Measurements from ENCODE around the gene ITK.

The ITK gene

DNA sequence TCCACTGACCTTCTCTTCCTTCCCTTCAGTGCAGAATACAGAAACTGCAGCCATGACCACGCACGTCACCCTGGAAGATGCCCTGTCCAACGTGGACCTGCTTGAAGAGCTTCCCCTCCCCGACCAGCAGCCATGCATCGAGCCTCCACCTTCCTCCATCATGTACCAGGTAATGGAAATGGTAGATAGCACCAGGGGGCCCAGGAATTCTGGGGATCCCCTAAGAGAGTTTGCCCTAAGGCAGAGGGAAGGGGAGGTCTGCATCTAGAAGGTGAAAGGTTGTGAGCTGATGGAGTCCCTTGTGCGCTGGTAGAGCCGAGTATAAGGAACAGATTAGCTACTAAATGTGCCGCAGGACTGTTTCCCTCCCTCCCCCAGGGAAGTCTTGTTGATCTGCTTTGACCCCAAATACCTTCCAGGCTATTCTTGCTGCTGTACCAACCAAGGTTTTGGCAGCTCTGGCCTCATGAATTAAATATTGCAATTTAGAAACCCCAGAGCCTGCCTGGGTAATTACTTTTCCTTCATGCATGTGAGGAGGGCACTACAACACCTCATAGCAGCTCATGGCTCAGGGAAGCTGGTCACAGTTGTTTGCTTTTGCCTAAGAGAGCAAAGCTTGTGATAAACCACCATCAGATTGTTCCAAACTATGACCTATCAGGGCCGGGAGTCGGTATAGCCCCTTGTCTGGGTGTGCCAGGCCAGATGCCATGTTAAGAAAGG is 104.8 kb downstream of the ITK start:
- 97% methylated on average over 10 of the region's 10 CpGs for WGBS
- H3K4me1 ChIP-seq (ENCODE audit: insufficient read depth, low read length), result peaks cover 4% of the 10 kb centered on the region; the same call in 1 of the 2 replicates
- H3K27me3 ChIP-seq (ENCODE audit: insufficient read depth, low read length), result no peaks in the 10 kb centered on the region
- H3K9ac ChIP-seq (ENCODE audit: low read depth, low read length), result no peak overlapping the region
- peaks cover 33% of the 10 kb centered on the region for H3K36me3 ChIP-seq (ENCODE audit: insufficient read depth, low read length)
- no peak overlapping the region for H3K27ac ChIP-seq (ENCODE audit: low read depth, low read length)
- H3K9me3 ChIP-seq (ENCODE audit: insufficient read depth, low read depth, low read length), result no peaks in the 10 kb centered on the region
- H3K4me3 ChIP-seq (ENCODE audit: low read length), result no peak overlapping the region

DNA sequence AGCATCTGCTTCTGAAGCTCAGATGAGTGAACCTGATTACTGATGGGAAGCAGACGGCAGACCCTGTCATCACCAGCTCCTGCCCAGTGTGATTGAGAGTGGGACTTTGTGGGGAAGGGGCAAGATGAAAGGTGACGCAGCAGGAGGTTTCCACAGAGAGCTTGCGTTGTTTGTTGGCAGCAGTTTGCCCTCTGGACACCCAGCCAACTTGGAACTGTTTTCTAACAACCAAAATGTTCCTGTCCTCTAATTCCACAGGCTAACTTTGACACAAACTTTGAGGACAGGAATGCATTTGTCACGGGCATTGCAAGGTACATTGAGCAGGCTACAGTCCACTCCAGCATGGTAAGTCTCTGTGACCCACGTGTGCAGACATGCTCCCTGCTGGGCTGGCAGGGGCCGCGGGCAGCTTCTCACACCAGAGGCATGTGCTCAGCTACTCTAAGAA is 106.1 kb downstream of the ITK start:
- Histone ChIP-seq H3K9ac (ENCODE audit: low read depth, low read length) (no peak overlapping the region), H3K27me3 (ENCODE audit: insufficient read depth, low read length) (no peaks in the 10 kb centered on the region), H3K36me3 (ENCODE audit: insufficient read depth, low read length) (peaks cover 38% of the 10 kb centered on the region), H3K4me3 (ENCODE audit: low read length) (no peak overlapping the region), H3K27ac (ENCODE audit: low read depth, low read length) (no peak overlapping the region), H3K9me3 (ENCODE audit: insufficient read depth, low read depth, low read length) (no peaks in the 10 kb centered on the region), H3K4me1 (ENCODE audit: insufficient read depth, low read length) (peaks cover 4% of the 10 kb centered on the region; the same call in 1 of the 2 replicates)
- 85% methylated on average over 7 of the region's 7 CpGs for WGBS

DNA sequence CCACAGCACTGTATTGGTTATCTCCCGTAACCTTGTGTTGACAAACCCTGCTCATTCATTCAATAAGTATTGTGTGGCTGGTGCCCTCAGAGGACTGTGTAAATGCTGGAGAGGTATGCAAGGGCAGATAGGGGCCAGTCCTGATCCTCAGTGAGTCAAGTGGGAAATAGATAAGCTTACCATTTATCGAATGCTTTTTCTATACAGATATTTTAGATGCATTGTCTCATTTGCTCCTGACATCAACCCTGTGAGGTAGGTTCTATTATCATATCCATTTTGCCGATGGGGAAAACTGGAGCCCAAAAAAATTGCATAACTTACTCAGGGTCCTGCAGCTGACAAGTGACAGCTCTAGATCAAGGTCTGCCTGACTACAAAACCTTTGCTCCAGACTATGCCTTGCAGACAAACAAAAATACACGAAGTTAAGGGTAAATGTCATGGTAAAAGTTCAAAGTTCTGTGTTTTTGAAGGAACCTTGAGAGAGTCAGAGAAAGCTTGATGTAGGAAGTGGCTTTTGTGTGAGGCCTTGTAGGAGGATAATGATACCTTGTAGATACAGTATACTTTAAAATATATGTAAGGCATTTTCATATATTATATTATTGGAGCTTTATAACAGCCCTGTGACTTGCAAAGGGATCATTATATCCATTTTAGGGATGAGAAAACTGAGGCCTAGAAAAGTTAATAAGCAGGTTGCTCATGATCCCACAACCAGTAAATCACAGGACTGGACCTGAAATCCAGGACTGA is 107.9 kb downstream of the ITK start:
- 94% methylated on average over 4 of the region's 4 CpGs for WGBS
- peaks cover 4% of the 10 kb centered on the region; the same call in 1 of the 2 replicates for H3K4me1 ChIP-seq (ENCODE audit: insufficient read depth, low read length)

DNA sequence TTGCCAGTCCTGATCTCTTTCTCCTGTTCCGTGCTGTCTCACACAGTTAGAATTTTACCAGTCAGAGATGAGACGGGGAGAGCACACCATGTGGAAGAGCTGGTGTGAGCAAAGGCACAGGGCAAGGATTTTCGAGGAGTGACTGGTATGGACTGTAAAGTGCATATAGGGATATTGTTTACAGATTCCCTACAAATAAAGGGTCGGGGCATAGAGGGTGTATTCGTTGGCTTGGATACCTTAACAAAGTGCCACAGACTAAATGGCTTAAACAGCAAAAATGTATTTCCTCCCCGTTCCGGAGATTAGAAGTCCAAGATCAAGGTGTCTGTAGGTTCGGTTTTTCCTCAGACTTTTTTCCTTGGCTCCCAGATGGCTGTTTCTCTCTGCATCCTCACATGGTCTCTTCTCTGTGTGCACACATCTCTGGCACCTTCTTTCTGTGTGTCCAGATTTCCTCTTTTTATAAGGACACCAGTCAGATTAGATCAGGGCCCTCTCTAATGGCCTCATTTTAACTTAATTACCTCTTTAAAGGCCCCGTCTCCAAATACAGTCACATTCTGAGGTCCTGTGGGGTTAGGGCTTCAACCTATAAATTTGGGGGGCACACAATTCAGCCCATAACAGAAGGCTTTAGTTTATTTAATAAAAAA is 108.7 kb downstream of the ITK start:
- peaks cover 42% of the 10 kb centered on the region for H3K36me3 ChIP-seq (ENCODE audit: insufficient read depth, low read length)
- H3K9ac ChIP-seq (ENCODE audit: low read depth, low read length), result no peak overlapping the region
- no peaks in the 10 kb centered on the region for H3K27me3 ChIP-seq (ENCODE audit: insufficient read depth, low read length)
- peaks cover 4% of the 10 kb centered on the region; the same call in 1 of the 2 replicates for H3K4me1 ChIP-seq (ENCODE audit: insufficient read depth, low read length)
- H3K4me3 ChIP-seq (ENCODE audit: low read length), result no peak overlapping the region
- 92% methylated on average over 9 of the region's 9 CpGs for WGBS
- H3K27ac ChIP-seq (ENCODE audit: low read depth, low read length), result no peak overlapping the region
- H3K9me3 ChIP-seq (ENCODE audit: insufficient read depth, low read depth, low read length), result no peaks in the 10 kb centered on the region

More for the DNA sequence above, 107.9 kb downstream of the ITK start:
- Histone ChIP-seq H3K27me3 (ENCODE audit: insufficient read depth, low read length) (no peaks in the 10 kb centered on the region), H3K9me3 (ENCODE audit: insufficient read depth, low read depth, low read length) (no peaks in the 10 kb centered on the region), H3K27ac (ENCODE audit: low read depth, low read length) (no peak overlapping the region), H3K9ac (ENCODE audit: low read depth, low read length) (no peak overlapping the region), H3K36me3 (ENCODE audit: insufficient read depth, low read length) (peaks cover 42% of the 10 kb centered on the region), H3K4me3 (ENCODE audit: low read length) (no peak overlapping the region)

DNA sequence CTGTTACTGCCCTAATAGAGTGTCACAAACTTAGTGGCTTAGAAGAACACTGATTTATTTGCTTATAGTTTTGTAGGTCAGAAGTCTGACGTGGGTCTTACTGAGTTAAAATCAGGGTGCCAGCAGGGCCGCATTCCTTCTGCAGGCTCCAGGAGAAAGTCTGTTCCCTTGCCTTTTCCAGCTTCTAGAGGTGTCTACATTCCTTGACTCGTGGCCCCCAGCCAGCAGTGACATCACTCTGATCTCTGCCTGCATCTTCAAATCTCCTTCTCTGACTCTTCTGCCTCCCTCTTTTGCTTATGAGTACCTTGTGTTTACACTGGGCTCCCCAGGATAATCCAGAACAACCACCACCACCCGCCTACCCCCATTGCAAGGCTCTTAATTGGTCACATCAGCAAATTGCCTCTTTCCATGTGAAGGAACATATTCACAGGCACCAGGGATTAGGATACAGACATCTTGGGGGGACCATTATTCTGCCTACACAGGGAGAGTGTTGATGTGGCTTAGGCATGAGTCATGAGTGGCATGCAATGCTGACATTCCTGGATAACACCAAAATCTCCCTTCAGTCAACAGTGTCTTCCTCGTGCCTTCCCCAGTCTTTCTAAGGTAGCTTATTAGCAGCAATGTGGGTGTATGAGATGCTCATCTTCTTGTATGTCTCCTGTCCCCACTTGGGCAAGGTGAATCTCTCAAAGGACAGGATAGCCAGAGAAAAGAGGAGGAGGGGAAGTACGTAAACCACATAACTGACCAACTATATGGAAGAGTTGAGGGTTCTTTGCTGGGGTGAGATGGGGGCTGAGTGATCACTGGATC is 109.7 kb downstream of the ITK start:
- H3K9ac ChIP-seq (ENCODE audit: low read depth, low read length), result no peak overlapping the region
- no peaks in the 10 kb centered on the region for H3K9me3 ChIP-seq (ENCODE audit: insufficient read depth, low read depth, low read length)
- 80% methylated on average over 6 of the region's 6 CpGs for WGBS
- no peak overlapping the region for H3K4me3 ChIP-seq (ENCODE audit: low read length)
- H3K36me3 ChIP-seq (ENCODE audit: insufficient read depth, low read length), result peaks cover 42% of the 10 kb centered on the region
- no peaks in the 10 kb centered on the region for H3K27me3 ChIP-seq (ENCODE audit: insufficient read depth, low read length)
- H3K4me1 ChIP-seq (ENCODE audit: insufficient read depth, low read length), result peaks cover 4% of the 10 kb centered on the region; the same call in 1 of the 2 replicates
- no peak overlapping the region for H3K27ac ChIP-seq (ENCODE audit: low read depth, low read length)

DNA sequence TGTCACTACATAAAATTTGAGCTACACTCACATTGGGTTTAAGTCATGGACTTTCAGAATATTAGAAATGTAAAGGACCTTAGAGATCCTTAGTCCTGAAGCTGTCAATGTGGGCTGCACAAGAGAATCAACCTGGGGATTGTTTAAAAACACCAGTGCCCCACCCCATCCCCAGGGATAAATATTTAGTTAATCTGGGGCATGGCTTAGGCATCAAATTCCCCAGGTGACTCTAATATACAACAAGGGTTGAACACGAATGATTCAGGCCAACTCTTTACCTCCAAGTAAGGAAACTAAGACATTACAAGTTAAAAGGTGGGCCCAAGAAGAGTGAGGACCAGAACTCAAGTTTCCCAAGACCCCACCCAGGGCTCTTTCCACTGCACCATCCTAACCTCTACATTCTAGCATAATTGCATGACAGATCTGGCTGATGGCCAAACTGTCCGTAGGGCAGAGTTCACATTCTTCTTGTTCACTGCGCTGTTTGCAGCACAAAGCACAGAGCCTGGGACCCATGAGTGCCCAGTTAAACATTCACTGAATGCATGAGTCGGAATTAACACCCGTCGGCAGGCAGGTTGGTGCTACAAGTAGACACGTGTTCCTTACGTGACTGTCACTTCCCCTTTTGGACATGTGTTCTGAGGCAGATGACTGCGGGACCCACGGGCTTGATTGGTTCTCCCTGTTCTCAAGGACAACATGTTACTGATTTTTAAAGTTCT is 110.5 kb downstream of the ITK start:
- 92% methylated on average over 10 of the region's 10 CpGs for WGBS
- H3K27me3 ChIP-seq (ENCODE audit: insufficient read depth, low read length), result no peaks in the 10 kb centered on the region
- H3K9me3 ChIP-seq (ENCODE audit: insufficient read depth, low read depth, low read length), result no peaks in the 10 kb centered on the region
- H3K4me1 ChIP-seq (ENCODE audit: insufficient read depth, low read length), result peaks cover 4% of the 10 kb centered on the region; the same call in 1 of the 2 replicates
- H3K27ac ChIP-seq (ENCODE audit: low read depth, low read length), result no peak overlapping the region
- peaks cover 49% of the 10 kb centered on the region for H3K36me3 ChIP-seq (ENCODE audit: insufficient read depth, low read length)
- H3K4me3 ChIP-seq (ENCODE audit: low read length), result no peak overlapping the region
- H3K9ac ChIP-seq (ENCODE audit: low read depth, low read length), result no peak overlapping the region

DNA sequence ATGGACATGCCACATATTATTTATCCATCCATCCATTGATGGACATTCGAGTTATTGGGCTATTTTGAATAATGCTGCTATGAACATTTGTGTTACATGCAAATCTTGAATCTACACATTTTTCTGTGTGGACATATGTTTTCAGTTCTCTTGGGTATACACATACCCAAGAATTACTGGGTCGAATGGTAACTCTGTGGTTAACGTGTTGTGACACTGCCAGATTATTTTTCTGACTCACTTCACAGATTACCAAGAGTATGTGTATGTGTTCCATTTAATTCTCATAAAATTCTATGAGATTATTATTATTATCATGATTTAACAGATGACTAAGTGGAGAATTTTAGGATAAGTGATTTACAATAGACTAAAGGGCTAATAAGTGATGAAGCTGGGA is 112.0 kb downstream of the ITK start:
- Histone ChIP-seq H3K4me3 (ENCODE audit: low read length) (no peak overlapping the region), H3K27ac (ENCODE audit: low read depth, low read length) (no peak overlapping the region), H3K4me1 (ENCODE audit: insufficient read depth, low read length) (peaks cover 4% of the 10 kb centered on the region; the same call in 1 of the 2 replicates), H3K9ac (ENCODE audit: low read depth, low read length) (no peak overlapping the region), H3K36me3 (ENCODE audit: insufficient read depth, low read length) (peaks cover 48% of the 10 kb centered on the region), H3K9me3 (ENCODE audit: insufficient read depth, low read depth, low read length) (no peaks in the 10 kb centered on the region), H3K27me3 (ENCODE audit: insufficient read depth, low read length) (no peaks in the 10 kb centered on the region)
- 95% methylated on average over 3 of the region's 3 CpGs for WGBS

DNA sequence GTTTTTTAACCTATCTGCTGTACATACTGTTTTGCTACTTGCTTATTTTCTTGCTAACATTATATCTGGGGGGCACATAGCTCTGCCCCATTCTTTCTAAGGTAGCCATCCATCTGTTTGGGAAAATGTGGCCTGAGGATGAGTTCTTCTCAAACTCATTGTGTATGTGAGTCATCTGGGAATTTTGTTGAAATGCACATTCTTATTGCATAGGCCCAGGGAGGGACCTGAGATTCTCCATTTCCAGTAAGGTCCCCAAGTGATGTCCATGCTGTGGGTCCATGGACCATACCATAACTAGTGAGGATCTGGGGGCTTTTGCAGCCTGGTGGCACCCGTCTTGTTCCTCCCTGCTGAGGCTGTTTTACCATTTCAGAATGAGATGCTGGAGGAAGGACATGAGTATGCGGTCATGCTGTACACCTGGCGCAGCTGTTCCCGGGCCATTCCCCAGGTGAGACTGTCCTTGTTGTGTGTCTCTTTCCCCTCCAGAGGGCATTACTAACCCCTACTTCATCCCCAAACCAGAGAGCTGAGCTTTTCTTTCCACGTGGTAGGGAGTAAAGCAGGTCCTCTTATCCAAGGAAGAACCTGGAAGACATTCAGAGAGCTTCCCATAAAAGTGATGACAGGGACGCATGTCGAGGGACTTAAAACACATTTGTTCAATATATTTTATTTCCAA is 113.9 kb downstream of the ITK start:
- Histone ChIP-seq H3K9ac (ENCODE audit: low read depth, low read length) (no peak overlapping the region), H3K4me3 (ENCODE audit: low read length) (no peak overlapping the region), H3K36me3 (ENCODE audit: insufficient read depth, low read length) (peaks cover 34% of the 10 kb centered on the region), H3K27me3 (ENCODE audit: insufficient read depth, low read length) (no peaks in the 10 kb centered on the region), H3K4me1 (ENCODE audit: insufficient read depth, low read length) (peaks cover 4% of the 10 kb centered on the region; the same call in 1 of the 2 replicates), H3K9me3 (ENCODE audit: insufficient read depth, low read depth, low read length) (no peaks in the 10 kb centered on the region), H3K27ac (ENCODE audit: low read depth, low read length) (no peak overlapping the region)
- 88% methylated on average over 6 of the region's 7 CpGs for WGBS

DNA sequence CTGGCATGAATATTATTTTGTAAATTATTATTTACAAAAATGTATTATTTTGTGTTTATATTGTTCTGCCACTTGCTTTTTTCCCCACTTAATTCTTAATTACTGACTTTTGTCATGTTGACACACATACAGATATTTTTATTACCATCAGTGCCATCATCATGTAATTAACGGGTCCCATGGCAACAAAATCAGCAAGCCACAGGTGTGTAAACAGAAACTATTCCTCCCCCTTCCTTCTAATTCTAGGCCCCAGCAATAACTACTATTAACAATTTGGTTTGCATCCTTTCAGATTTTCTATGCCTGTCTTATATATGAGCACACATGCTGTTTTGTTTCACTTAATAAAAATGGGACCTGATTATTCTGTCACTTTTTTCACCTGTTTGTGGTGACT is 114.6 kb downstream of the ITK start:
- Histone ChIP-seq H3K4me1 (ENCODE audit: insufficient read depth, low read length) (no peaks in the 10 kb centered on the region), H3K4me3 (ENCODE audit: low read length) (no peak overlapping the region), H3K9me3 (ENCODE audit: insufficient read depth, low read depth, low read length) (no peaks in the 10 kb centered on the region), H3K27me3 (ENCODE audit: insufficient read depth, low read length) (no peaks in the 10 kb centered on the region), H3K9ac (ENCODE audit: low read depth, low read length) (no peak overlapping the region), H3K27ac (ENCODE audit: low read depth, low read length) (no peak overlapping the region), H3K36me3 (ENCODE audit: insufficient read depth, low read length) (peaks cover 29% of the 10 kb centered on the region)
- WGBS, result 93% methylated on average over 1 of the region's 1 CpG

DNA sequence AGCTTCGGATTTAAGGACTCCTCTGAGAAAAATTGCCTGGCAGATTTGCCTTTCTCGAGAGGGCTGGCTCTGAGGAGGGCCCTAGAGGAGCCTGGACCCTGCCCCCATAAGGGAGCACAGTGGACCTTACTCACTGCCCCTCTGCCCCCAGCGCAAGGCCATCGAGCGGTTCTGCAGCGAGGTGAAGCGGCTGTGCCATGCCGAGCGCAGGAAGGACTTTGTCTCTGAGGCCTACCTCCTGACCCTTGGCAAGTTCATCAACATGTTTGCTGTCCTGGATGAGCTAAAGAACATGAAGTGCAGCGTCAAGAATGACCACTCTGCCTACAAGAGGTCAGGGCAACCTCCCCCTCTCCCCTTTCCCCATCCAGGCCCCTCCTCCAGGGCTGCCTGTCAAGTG is 119.9 kb downstream of the ITK start:
- Histone ChIP-seq H3K4me3 (ENCODE audit: low read length) (no peak overlapping the region), H3K9ac (ENCODE audit: low read depth, low read length) (no peak overlapping the region), H3K4me1 (ENCODE audit: insufficient read depth, low read length) (no peaks in the 10 kb centered on the region), H3K9me3 (ENCODE audit: insufficient read depth, low read depth, low read length) (no peaks in the 10 kb centered on the region), H3K36me3 (ENCODE audit: insufficient read depth, low read length) (peaks cover 35% of the 10 kb centered on the region), H3K27ac (ENCODE audit: low read depth, low read length) (no peak overlapping the region), H3K27me3 (ENCODE audit: insufficient read depth, low read length) (no peaks in the 10 kb centered on the region)
- 96% methylated on average over 10 of the region's 10 CpGs for WGBS

Data from HUES64 (cell line).